Measurements from ENCODE around the gene RPLP2. TPM values are rescaled to one million over a fixed set of nuclear protein-coding genes. Genes with fewer than 3 reads are reported as not detected.

RPLP2 gene
- total RNA-seq, 1 experiment from 2014 or later: 774 TPM

- peak within 1 kb of the TSS; percentile 96 for H3K9ac ChIP-seq (ENCODE audit: low read length)
- H3K4me2 ChIP-seq (ENCODE audit: low read depth, low read length, poor library complexity, severe bottlenecking): peak within 1 kb of the TSS; percentile 97
- DNase-seq: peak; percentile 97
- 0 out of 2 replicates have a peak within 1 kb of the TSS, but pooled peaks have one; percentile 58 for H2AFZ ChIP-seq (ENCODE audit: low read length)
- H4K20me1 ChIP-seq (ENCODE audit: insufficient read depth, low read depth, low read length): peaks cover 40% of the 10 kb centered on the region
- peaks cover 35% of the 10 kb centered on the region for H3K4me1 ChIP-seq (ENCODE audit: low read length)
- H3K36me3 ChIP-seq (ENCODE audit: insufficient read depth, low read length): peaks cover 10% of the 10 kb centered on the region; the same call in 1 of the 2 replicates
- peak within 1 kb of the TSS; percentile 86 for H3K27ac ChIP-seq (ENCODE audit: low read length)
- peaks cover 66% of the 10 kb centered on the region for H3K79me2 ChIP-seq (ENCODE audit: low read length)
- no peaks in the 10 kb centered on the region for H3K27me3 ChIP-seq (ENCODE audit: low read length)
- H3K9me3 ChIP-seq (ENCODE audit: low read length): no peaks in the 10 kb centered on the region
- no peaks in the 10 kb centered on the region for H3K9me2 ChIP-seq (replicated peaks; ENCODE audit: insufficient read depth, low read length)
- peak within 1 kb of the TSS; percentile 94 for H3K4me3 ChIP-seq (ENCODE audit: low read length)
Measured at GRCh38 chr11:777288-778255, 32.2 kb upstream of the RPLP2 start, which contains the start of gene GATD1. GATD1 (minus strand) TSS chr11:777487; CDS start chr11:777462, 25 bp downstream.

GRCh38 chr11:778976-779954 lies 30.5 kb upstream of the RPLP2 start:
- Histone ChIP-seq H3K36me3 (ENCODE audit: insufficient read depth, low read length) (0 out of 2 replicates have a peak, but pooled peaks cover 6% of the 10 kb centered on the region), H3K4me2 (ENCODE audit: low read depth, low read length, poor library complexity, severe bottlenecking) (peak overlapping the region; percentile 97), H4K20me1 (ENCODE audit: insufficient read depth, low read depth, low read length) (peaks cover 27% of the 10 kb centered on the region), H3K27ac (ENCODE audit: low read length) (no peak overlapping the region), H3K9me2 (replicated peaks; ENCODE audit: insufficient read depth, low read length) (no peaks in the 10 kb centered on the region), H3K79me2 (ENCODE audit: low read length) (peaks cover 52% of the 10 kb centered on the region), H3K9ac (ENCODE audit: low read length) (peak overlapping the region; percentile 96; the same call in 1 of the 2 replicates), H3K4me1 (ENCODE audit: low read length) (peaks cover 35% of the 10 kb centered on the region), H2AFZ (ENCODE audit: low read length) (no peak overlapping the region), H3K4me3 (ENCODE audit: low read length) (peak overlapping the region; percentile 94; the same call in 1 of the 2 replicates), H3K27me3 (ENCODE audit: low read length) (no peaks in the 10 kb centered on the region), H3K9me3 (ENCODE audit: low read length) (no peaks in the 10 kb centered on the region)
- DNase-seq: no peak

- Histone ChIP-seq H3K9ac (ENCODE audit: low read length) (no peak overlapping the region), H3K4me3 (ENCODE audit: low read length) (no peak overlapping the region), H3K9me3 (ENCODE audit: low read length) (no peaks in the 10 kb centered on the region), H4K20me1 (ENCODE audit: insufficient read depth, low read depth, low read length) (peaks cover 23% of the 10 kb centered on the region), H3K27ac (ENCODE audit: low read length) (no peak overlapping the region), H2AFZ (ENCODE audit: low read length) (no peak overlapping the region), H3K9me2 (replicated peaks; ENCODE audit: insufficient read depth, low read length) (no peaks in the 10 kb centered on the region), H3K4me2 (ENCODE audit: low read depth, low read length, poor library complexity, severe bottlenecking) (no peak overlapping the region), H3K79me2 (ENCODE audit: low read length) (peaks cover 44% of the 10 kb centered on the region), H3K27me3 (ENCODE audit: low read length) (no peaks in the 10 kb centered on the region), H3K4me1 (ENCODE audit: low read length) (peaks cover 35% of the 10 kb centered on the region), H3K36me3 (ENCODE audit: insufficient read depth, low read length) (0 out of 2 replicates have a peak, but pooled peaks cover 6% of the 10 kb centered on the region)
- no peak for DNase-seq
Measured at GRCh38 chr11:779955-780532, 29.7 kb upstream of the RPLP2 start.

GRCh38 chr11:782264-783174 lies 27.2 kb upstream of the RPLP2 start:
- Histone ChIP-seq H3K79me2 (ENCODE audit: low read length) (peaks cover 24% of the 10 kb centered on the region), H4K20me1 (ENCODE audit: insufficient read depth, low read depth, low read length) (peaks cover 8% of the 10 kb centered on the region; the same call in 1 of the 2 replicates), H3K4me3 (ENCODE audit: low read length) (no peak overlapping the region), H2AFZ (ENCODE audit: low read length) (no peak overlapping the region), H3K9ac (ENCODE audit: low read length) (no peak overlapping the region), H3K9me3 (ENCODE audit: low read length) (no peaks in the 10 kb centered on the region), H3K27ac (ENCODE audit: low read length) (no peak overlapping the region), H3K27me3 (ENCODE audit: low read length) (no peaks in the 10 kb centered on the region), H3K9me2 (replicated peaks; ENCODE audit: insufficient read depth, low read length) (no peaks in the 10 kb centered on the region), H3K4me2 (ENCODE audit: low read depth, low read length, poor library complexity, severe bottlenecking) (no peak overlapping the region), H3K36me3 (ENCODE audit: insufficient read depth, low read length) (0 out of 2 replicates have a peak, but pooled peaks cover 6% of the 10 kb centered on the region), H3K4me1 (ENCODE audit: low read length) (peaks cover 42% of the 10 kb centered on the region)
- DNase-seq: no peak

GRCh38 chr11:783581-784015 lies 26.2 kb upstream of the RPLP2 start:
- no peak overlapping the region for H3K9ac ChIP-seq (ENCODE audit: low read length)
- no peak overlapping the region for H3K27ac ChIP-seq (ENCODE audit: low read length)
- peaks cover 47% of the 10 kb centered on the region for H3K4me1 ChIP-seq (ENCODE audit: low read length)
- DNase-seq: peak; percentile 77
- no peak overlapping the region for H2AFZ ChIP-seq (ENCODE audit: low read length)
- no peak overlapping the region for H3K4me2 ChIP-seq (ENCODE audit: low read depth, low read length, poor library complexity, severe bottlenecking)
- no peaks in the 10 kb centered on the region for H3K9me3 ChIP-seq (ENCODE audit: low read length)
- H3K36me3 ChIP-seq (ENCODE audit: insufficient read depth, low read length): 0 out of 2 replicates have a peak, but pooled peaks cover 9% of the 10 kb centered on the region
- H3K4me3 ChIP-seq (ENCODE audit: low read length): no peak overlapping the region
- peaks cover 20% of the 10 kb centered on the region for H3K79me2 ChIP-seq (ENCODE audit: low read length)
- H4K20me1 ChIP-seq (ENCODE audit: insufficient read depth, low read depth, low read length): peaks cover 10% of the 10 kb centered on the region
- no peaks in the 10 kb centered on the region for H3K27me3 ChIP-seq (ENCODE audit: low read length)
- H3K9me2 ChIP-seq (replicated peaks; ENCODE audit: insufficient read depth, low read length): no peaks in the 10 kb centered on the region

- Histone ChIP-seq H3K4me1 (ENCODE audit: low read length) (peaks cover 50% of the 10 kb centered on the region), H3K36me3 (ENCODE audit: insufficient read depth, low read length) (0 out of 2 replicates have a peak, but pooled peaks cover 6% of the 10 kb centered on the region), H2AFZ (ENCODE audit: low read length) (no peak overlapping the region), H3K9me2 (replicated peaks; ENCODE audit: insufficient read depth, low read length) (no peaks in the 10 kb centered on the region), H3K9ac (ENCODE audit: low read length) (no peak overlapping the region), H3K4me3 (ENCODE audit: low read length) (no peak overlapping the region), H3K79me2 (ENCODE audit: low read length) (peaks cover 18% of the 10 kb centered on the region), H3K27ac (ENCODE audit: low read length) (peak overlapping the region; percentile 48; the same call in 1 of the 2 replicates), H4K20me1 (ENCODE audit: insufficient read depth, low read depth, low read length) (peaks cover 5% of the 10 kb centered on the region; the same call in 1 of the 2 replicates), H3K27me3 (ENCODE audit: low read length) (no peaks in the 10 kb centered on the region), H3K4me2 (ENCODE audit: low read depth, low read length, poor library complexity, severe bottlenecking) (no peak overlapping the region), H3K9me3 (ENCODE audit: low read length) (no peaks in the 10 kb centered on the region)
- DNase-seq: peak; percentile 76
Measured at GRCh38 chr11:786235-787083, 23.3 kb upstream of the RPLP2 start.
